Measurements from ENCODE around the gene KRTAP19-8. TPM values are rescaled to one million over a fixed set of nuclear protein-coding genes. Genes with fewer than 3 reads are reported as not detected.

Gene KRTAP19-8
- total RNA-seq, 2 donors from 2014 or later: not detected

GRCh38 chr21:31011412-31011811 lies 26.9 kb downstream of the KRTAP19-8 start:
- Histone ChIP-seq H3K36me3 (ENCODE audit: control insufficient read depth, insufficient read depth, low read length) (no peaks in the 10 kb centered on the region), H3K9ac (ENCODE audit: extremely low read depth, low read length, poor library complexity, severe bottlenecking) (no peak overlapping the region), H3K9me3 (ENCODE audit: control insufficient read depth, low read length) (peaks cover 5% of the 10 kb centered on the region), H3K4me3 (ENCODE audit: low read length) (no peak overlapping the region), H3K4me1 (ENCODE audit: control insufficient read depth, insufficient read depth, low read length) (no peaks in the 10 kb centered on the region), H3K27me3 (ENCODE audit: control insufficient read depth, insufficient read depth, low read length, poor library complexity, severe bottlenecking) (no peaks in the 10 kb centered on the region), H3K27ac (ENCODE audit: low read depth, low read length) (no peak overlapping the region)
- DNase-seq: no peak
- TF ChIP-seq, protein P1, sequence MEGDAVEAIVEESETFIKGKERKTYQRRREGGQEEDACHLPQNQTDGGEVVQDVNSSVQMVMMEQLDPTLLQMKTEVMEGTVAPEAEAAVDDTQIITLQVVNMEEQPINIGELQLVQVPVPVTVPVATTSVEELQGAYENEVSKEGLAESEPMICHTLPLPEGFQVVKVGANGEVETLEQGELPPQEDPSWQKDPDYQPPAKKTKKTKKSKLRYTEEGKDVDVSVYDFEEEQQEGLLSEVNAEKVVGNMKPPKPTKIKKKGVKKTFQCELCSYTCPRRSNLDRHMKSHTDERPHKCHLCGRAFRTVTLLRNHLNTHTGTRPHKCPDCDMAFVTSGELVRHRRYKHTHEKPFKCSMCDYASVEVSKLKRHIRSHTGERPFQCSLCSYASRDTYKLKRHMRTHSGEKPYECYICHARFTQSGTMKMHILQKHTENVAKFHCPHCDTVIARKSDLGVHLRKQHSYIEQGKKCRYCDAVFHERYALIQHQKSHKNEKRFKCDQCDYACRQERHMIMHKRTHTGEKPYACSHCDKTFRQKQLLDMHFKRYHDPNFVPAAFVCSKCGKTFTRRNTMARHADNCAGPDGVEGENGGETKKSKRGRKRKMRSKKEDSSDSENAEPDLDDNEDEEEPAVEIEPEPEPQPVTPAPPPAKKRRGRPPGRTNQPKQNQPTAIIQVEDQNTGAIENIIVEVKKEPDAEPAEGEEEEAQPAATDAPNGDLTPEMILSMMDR (conservative IDR thresholded peaks at IDR 0.05): no peak
- H3K27ac Mint-ChIP-seq: no peak overlapping the region
- 83 to 85% methylated on average over 1 of the region's 1 CpG for WGBS, 2 experiments (ENCODE audit: insufficient coverage in 1 of 2, insufficient read length in 1 of 2)
- peaks cover 3% of the 10 kb centered on the region for H3K9me3 Mint-ChIP-seq
- H3K36me3 Mint-ChIP-seq (ENCODE audit: low read depth): no peaks in the 10 kb centered on the region
- no peak overlapping the region for H3K4me3 Mint-ChIP-seq
- no peaks in the 10 kb centered on the region for H3K4me1 Mint-ChIP-seq
- H3K27me3 Mint-ChIP-seq (ENCODE audit: insufficient read depth): no peaks in the 10 kb centered on the region

GRCh38 chr21:31008355-31008754 lies 29.9 kb downstream of the KRTAP19-8 start:
- no peaks in the 10 kb centered on the region for H3K27me3 Mint-ChIP-seq (ENCODE audit: insufficient read depth)
- H3K9me3 ChIP-seq (ENCODE audit: control insufficient read depth, low read length): peaks cover 5% of the 10 kb centered on the region
- H3K4me3 Mint-ChIP-seq: no peak overlapping the region
- no peaks in the 10 kb centered on the region for H3K27me3 ChIP-seq (ENCODE audit: control insufficient read depth, insufficient read depth, low read length, poor library complexity, severe bottlenecking)
- H3K9me3 Mint-ChIP-seq: peaks cover 3% of the 10 kb centered on the region
- no peak for DNase-seq
- no peaks in the 10 kb centered on the region for H3K36me3 ChIP-seq (ENCODE audit: control insufficient read depth, insufficient read depth, low read length)
- H3K4me3 ChIP-seq (ENCODE audit: low read length): no peak overlapping the region
- H3K36me3 Mint-ChIP-seq (ENCODE audit: low read depth): no peaks in the 10 kb centered on the region
- no peaks in the 10 kb centered on the region for H3K4me1 ChIP-seq (ENCODE audit: control insufficient read depth, insufficient read depth, low read length)
- H3K4me1 Mint-ChIP-seq: no peaks in the 10 kb centered on the region
- H3K27ac Mint-ChIP-seq: no peak overlapping the region
- H3K9ac ChIP-seq (ENCODE audit: extremely low read depth, low read length, poor library complexity, severe bottlenecking): no peak overlapping the region
- WGBS, 2 experiments (ENCODE audit: insufficient coverage in 1 of 2, insufficient read length in 1 of 2): 91 to 100% methylated on average over 1 of the region's 1 CpG
- TF ChIP-seq, protein P1 (conservative IDR thresholded peaks at IDR 0.05): no peak
- H3K27ac ChIP-seq (ENCODE audit: low read depth, low read length): no peak overlapping the region

DNA sequence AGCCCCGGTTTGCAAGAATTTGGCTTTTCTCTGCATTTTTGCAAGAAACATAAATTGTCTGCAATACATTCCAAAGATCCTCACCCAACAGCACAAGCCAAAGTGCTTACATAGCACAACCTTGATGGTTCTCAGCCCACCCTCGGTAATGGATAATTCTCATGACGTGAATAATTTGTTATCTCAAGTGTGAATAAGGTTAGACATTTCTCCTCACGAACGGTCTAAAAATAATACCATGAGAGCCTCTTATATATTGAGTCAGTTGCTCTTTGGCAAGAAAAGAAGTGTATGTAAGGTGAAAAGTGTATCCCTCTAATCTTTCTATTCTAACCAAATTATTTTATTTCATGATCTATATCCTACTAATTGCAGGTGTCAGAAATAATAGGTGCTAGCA lies 33.3 kb downstream of the KRTAP19-8 start:
- H3K27me3 ChIP-seq (ENCODE audit: control insufficient read depth, insufficient read depth, low read length, poor library complexity, severe bottlenecking): no peaks in the 10 kb centered on the region
- no peak overlapping the region for H3K9ac ChIP-seq (ENCODE audit: extremely low read depth, low read length, poor library complexity, severe bottlenecking)
- H3K36me3 ChIP-seq (ENCODE audit: control insufficient read depth, insufficient read depth, low read length): no peaks in the 10 kb centered on the region
- WGBS, 2 experiments (ENCODE audit: insufficient coverage in 1 of 2, insufficient read length in 1 of 2): 90 to 94% methylated on average over 2 to 5 of the region's 5 CpGs
- peaks cover 5% of the 10 kb centered on the region for H3K9me3 ChIP-seq (ENCODE audit: control insufficient read depth, low read length)
- H3K27me3 Mint-ChIP-seq (ENCODE audit: insufficient read depth): no peaks in the 10 kb centered on the region
- no peaks in the 10 kb centered on the region for H3K4me1 ChIP-seq (ENCODE audit: control insufficient read depth, insufficient read depth, low read length)
- H3K4me3 Mint-ChIP-seq: no peak overlapping the region
- no peak overlapping the region for H3K27ac Mint-ChIP-seq
- H3K4me1 Mint-ChIP-seq: peaks cover 7% of the 10 kb centered on the region
- H3K9me3 Mint-ChIP-seq: peaks cover 3% of the 10 kb centered on the region
- H3K27ac ChIP-seq (ENCODE audit: low read depth, low read length): no peak overlapping the region
- no peak for DNase-seq
- H3K36me3 Mint-ChIP-seq (ENCODE audit: low read depth): no peaks in the 10 kb centered on the region
- H3K4me3 ChIP-seq (ENCODE audit: low read length): no peak overlapping the region
- TF ChIP-seq, protein P1 (conservative IDR thresholded peaks at IDR 0.05): no peak
